Natural killer cell (primary cell): ENCODE data around the gene HDGFL2. TPM values are rescaled to one million over a fixed set of nuclear protein-coding genes. Genes with fewer than 3 reads are reported as not detected.
A peak's percentile ranks its signal among the peaks of the same experiment; 100 is the strongest.

ENCODE experiments used
- ATAC-seq, 3 donors: fragments of 150-1000 bp in 2 of 3; fragments of 200-7000 bp in 1 of 3; cut with Tn5 transposase; 1 replicate in 1 of 3; 2 replicates in 2 of 3; pipeline ENCODE4 v1.10.0; 2021; ENCODE audit warnings: mild to moderate bottlenecking in 2 of 3, moderate library complexity in 2 of 3
- DNase-seq, 2 donors: peaks; one replicate each; pipeline versions ENCODE4 v3.0.0 to v3.0.0-alpha.2; 2013 to 2021; ENCODE audit warnings: mixed read lengths in 1 of 2
- H3K27ac ChIP-seq: one replicate; pipeline ENCODE4 v1.5.1; 2013; ENCODE audit warnings: mild to moderate bottlenecking, low read length
- H3K27me3 ChIP-seq: one replicate; pipeline ENCODE4 v1.6.1; 2013; ENCODE audit warnings: low read length; ENCODE audit not compliant: control insufficient read depth, insufficient read depth
- H3K36me3 ChIP-seq: one replicate; pipeline ENCODE4 v1.6.1; 2013; ENCODE audit warnings: low read length; ENCODE audit not compliant: control insufficient read depth, insufficient read depth
- H3K4me1 ChIP-seq: one replicate; pipeline ENCODE4 v1.6.1; 2013; ENCODE audit warnings: low read length; ENCODE audit not compliant: control insufficient read depth, insufficient read depth
- H3K4me3 ChIP-seq: one replicate; pipeline ENCODE4 v1.5.1; 2013; ENCODE audit warnings: low read length
- H3K9me3 ChIP-seq: one replicate; pipeline ENCODE4 v1.6.1; 2013; ENCODE audit warnings: low read length; ENCODE audit not compliant: control insufficient read depth, insufficient read depth
- H3K27ac Mint-ChIP-seq, 2 donors: one replicate each; pipeline ENCODE4 v1.8.0; 2022; ENCODE audit warnings: mild to moderate bottlenecking in 2 of 2, mixed read lengths in 2 of 2, moderate library complexity in 1 of 2
- H3K27me3 Mint-ChIP-seq, 2 donors: one replicate each; pipeline ENCODE4 v1.8.0; 2022; ENCODE audit warnings: low read depth in 2 of 2, mixed read lengths in 2 of 2
- H3K36me3 Mint-ChIP-seq: one replicate; pipeline ENCODE4 v1.8.0; 2022; ENCODE audit warnings: mixed read lengths
- H3K4me1 Mint-ChIP-seq, 2 donors: one replicate each; pipeline ENCODE4 v1.8.0; 2022; ENCODE audit warnings: mixed read lengths in 2 of 2
- H3K4me3 Mint-ChIP-seq: one replicate; pipeline ENCODE4 v1.8.0; 2022; ENCODE audit warnings: mild to moderate bottlenecking, moderate library complexity, mixed read lengths
- H3K9me3 Mint-ChIP-seq, 2 donors: one replicate each; pipeline ENCODE4 v1.8.0; 2022; ENCODE audit warnings: mixed read lengths in 2 of 2
- WGBS: methylation state at CpG from one replicate; pipeline ENCODE4 v1.1.7; 2013; ENCODE audit warnings: missing lambda C conversion rate; ENCODE audit not compliant: insufficient coverage; 5-methylcytosine and 5-hydroxymethylcytosine counted together
- intact Hi-C: fragments of 100-400 bp; cut with micrococcal nuclease; formaldehyde crosslinking; loops from one replicate; pipeline ENCODE4 v1.14.2; 2022
- total RNA-seq, 4 donors: library from RNA; stranded (reverse); fragments of 120-200 nt in 1 of 4; gene quantifications; one replicate each; pipeline versions ENCODE4 v1.2.3 to v1.2.4, GENCODE V29; 2013 to 2022
- TF ChIP-seq, protein P1 (sequence below): fragments of 200-600 bp; IDR thresholded peaks from one replicate; pipeline ENCODE4 v1.8.0; 2022; ENCODE audit warnings: antibody characterized with exemption

The HDGFL2 gene
- total RNA-seq, 3 donors from 2014 or later (not counting 1 experiment from before 2014, with no cell fraction given): 28.7 to 43.6 (median 29.8) TPM

DNA sequence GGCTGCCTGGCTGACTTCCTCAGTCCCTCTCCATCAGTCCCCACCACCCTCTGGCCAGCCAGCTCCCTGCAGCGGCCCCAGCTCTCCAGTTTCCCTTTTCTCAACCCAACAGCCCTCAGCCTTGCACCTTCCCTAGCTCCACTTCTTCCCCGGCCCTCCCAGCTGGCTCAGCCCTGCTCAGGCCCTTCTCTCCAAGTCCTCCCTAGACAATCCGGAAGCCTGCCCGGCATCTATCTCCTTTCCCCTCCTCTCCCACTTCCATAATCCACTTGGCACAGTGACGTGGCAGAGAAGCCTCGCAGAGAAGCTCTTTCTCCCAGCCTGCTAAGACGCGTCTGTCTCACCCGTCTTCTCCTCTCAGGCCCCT is 15.6 kb upstream of the HDGFL2 start:
- Histone ChIP-seq H3K27ac (peak overlapping the region; percentile 19), H3K27me3 (no peaks in the 10 kb centered on the region), H3K9me3 (no peaks in the 10 kb centered on the region), H3K4me3 (peak overlapping the region; percentile 45), H3K4me1 (peaks cover 24% of the 10 kb centered on the region), H3K36me3 (peaks cover 13% of the 10 kb centered on the region)
- no peak for ATAC-seq
- peaks cover 10 to 28% of the 10 kb centered on the region in 2 donors for H3K4me1 Mint-ChIP-seq
- H3K9me3 Mint-ChIP-seq: no peaks in the 10 kb centered on the region
- no peaks in the 10 kb centered on the region for H3K36me3 Mint-ChIP-seq
- H3K4me3 Mint-ChIP-seq: peak overlapping the region; percentile 94
- no peaks in the 10 kb centered on the region for H3K27me3 Mint-ChIP-seq
- intact Hi-C loops: loop anchor here (5.0 kb wide), 1 partner anchor 209 kb away; the partner anchor contains the start of gene YJU2
- 10% methylated on average over 9 of the region's 9 CpGs for WGBS
- H3K27ac Mint-ChIP-seq: peak overlapping the region; percentile 89 to 97
- peak in 1 of 2 donors; percentile 31 for DNase-seq
- TF ChIP-seq, protein P1, sequence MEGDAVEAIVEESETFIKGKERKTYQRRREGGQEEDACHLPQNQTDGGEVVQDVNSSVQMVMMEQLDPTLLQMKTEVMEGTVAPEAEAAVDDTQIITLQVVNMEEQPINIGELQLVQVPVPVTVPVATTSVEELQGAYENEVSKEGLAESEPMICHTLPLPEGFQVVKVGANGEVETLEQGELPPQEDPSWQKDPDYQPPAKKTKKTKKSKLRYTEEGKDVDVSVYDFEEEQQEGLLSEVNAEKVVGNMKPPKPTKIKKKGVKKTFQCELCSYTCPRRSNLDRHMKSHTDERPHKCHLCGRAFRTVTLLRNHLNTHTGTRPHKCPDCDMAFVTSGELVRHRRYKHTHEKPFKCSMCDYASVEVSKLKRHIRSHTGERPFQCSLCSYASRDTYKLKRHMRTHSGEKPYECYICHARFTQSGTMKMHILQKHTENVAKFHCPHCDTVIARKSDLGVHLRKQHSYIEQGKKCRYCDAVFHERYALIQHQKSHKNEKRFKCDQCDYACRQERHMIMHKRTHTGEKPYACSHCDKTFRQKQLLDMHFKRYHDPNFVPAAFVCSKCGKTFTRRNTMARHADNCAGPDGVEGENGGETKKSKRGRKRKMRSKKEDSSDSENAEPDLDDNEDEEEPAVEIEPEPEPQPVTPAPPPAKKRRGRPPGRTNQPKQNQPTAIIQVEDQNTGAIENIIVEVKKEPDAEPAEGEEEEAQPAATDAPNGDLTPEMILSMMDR: no peak

DNA sequence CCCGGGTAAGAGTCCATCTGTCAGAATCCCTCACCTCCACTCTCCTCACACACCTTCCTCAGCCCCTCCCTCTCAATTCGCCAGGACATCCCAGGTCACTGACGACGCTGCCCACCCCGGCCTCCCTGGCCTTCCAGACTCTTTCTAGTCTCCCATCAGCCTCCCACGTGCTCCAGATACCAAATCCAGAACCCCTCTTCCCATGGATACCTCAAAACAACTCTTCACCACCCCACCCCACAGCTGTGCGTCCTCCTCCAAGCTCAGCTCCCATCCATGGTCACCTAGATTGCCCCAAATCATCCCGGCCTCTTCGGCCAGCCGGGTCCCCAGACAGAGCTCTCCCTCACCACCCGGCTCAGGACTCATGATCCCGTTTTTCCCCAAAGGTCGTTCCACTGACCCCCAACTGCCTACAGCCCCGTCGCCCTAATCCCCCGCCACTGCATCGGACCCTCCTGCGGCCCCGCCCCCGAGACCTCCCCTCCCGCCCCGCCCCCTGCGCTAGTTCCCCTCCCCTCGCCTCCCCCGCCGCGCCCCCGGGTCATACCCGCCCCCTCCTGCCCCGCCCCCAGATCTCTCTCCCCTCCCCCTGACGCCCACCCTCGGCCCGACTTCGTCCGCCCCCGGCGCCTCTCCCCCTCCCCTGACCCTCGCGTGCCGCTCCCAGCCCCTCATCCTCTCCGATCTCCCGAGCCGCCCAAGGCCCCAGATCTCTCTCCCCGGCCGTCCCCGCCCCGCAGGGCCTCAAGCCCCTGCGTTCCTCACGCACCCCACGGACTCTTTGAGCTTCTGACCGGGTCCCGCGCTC is 15.0 kb upstream of the HDGFL2 start:
- ATAC-seq: peak; percentile 27 to 30 (median 29)
- H3K36me3 Mint-ChIP-seq: no peaks in the 10 kb centered on the region
- under 1% methylated on average over 37 of the region's 53 CpGs for WGBS

DNA sequence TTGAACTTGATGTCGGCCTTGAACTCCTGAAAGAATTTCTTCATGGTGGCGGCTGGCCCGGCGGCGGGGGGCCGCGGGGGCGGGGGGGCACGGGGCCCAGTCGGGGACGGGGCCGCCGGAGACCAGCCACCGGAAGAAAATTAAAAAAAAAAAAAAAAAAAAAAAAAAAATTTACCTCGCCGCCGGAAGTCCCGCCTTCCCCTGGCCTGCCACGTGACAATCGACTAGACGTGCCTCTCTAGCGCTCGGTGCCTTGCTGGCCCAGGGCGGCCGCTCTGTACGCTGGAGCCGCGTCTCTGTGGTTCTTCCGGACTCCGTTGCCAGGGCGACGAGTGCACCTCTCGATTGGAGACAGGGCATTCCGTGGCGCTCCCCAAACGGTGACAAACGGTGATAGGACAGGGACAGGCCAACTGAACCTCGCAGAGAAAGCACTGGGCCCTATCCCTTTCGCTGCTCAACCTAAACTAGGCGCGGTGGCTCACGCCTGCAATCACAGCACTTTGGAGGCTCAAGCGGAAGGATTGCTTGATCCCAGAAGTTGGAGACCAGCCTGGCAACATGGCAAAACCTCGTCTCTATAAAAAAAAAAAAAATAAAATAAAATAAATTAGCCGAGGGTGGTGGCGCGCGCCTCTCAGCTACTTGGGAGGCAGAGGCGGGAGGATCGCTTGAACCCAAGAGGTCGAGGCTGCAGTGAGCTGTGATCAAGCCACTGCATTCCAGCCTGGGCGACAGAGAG is 14.3 kb upstream of the HDGFL2 start, which contains the start of gene UBXN6:
TSS of gene UBXN6 (minus strand) at position 141 of the 742 bp plus-strand sequence. CDS start at position 44, 97 bp downstream.
- H3K4me3 ChIP-seq: peak within 1 kb of the TSS; percentile 45
- Mint-ChIP-seq H3K27me3 (no peaks in the 10 kb centered on the region), H3K27ac (peak within 1 kb of the TSS; percentile 89 to 97), H3K4me3 (peak within 1 kb of the TSS; percentile 94), H3K4me1 (peaks cover 10 to 28% of the 10 kb centered on the region in 2 donors), H3K36me3 (no peaks in the 10 kb centered on the region), H3K9me3 (no peaks in the 10 kb centered on the region)
- peak within 1 kb of the TSS; percentile 38 for H3K27ac ChIP-seq
- WGBS: 15% methylated on average over 48 of the region's 52 CpGs
- H3K9me3 ChIP-seq: no peaks in the 10 kb centered on the region
- peaks cover 5% of the 10 kb centered on the region for H3K36me3 ChIP-seq
- TF ChIP-seq, protein P1: no peak
- H3K27me3 ChIP-seq: no peaks in the 10 kb centered on the region
- intact Hi-C loops: loop anchor here (1.0 to 5.0 kb wide), 3 partner anchors 13 to 211 kb away; partner anchors contain the start of genes CHAF1A and YJU2
- H3K4me1 ChIP-seq: peaks cover 24% of the 10 kb centered on the region
- peak; percentile 95 to 99 for DNase-seq
- peak; percentile 96 to 99 (median 98) for ATAC-seq

More for the DNA sequence above, 15.0 kb upstream of the HDGFL2 start:
- peak overlapping the region; percentile 38 for H3K27ac ChIP-seq
- H3K27me3 ChIP-seq: no peaks in the 10 kb centered on the region
- TF ChIP-seq, protein P1: no peak
- H3K4me1 ChIP-seq: peaks cover 24% of the 10 kb centered on the region
- peak overlapping the region; percentile 45 for H3K4me3 ChIP-seq
- H3K4me3 Mint-ChIP-seq: peak overlapping the region; percentile 94
- DNase-seq: peak in 1 of 2 donors; percentile 69
- H3K27me3 Mint-ChIP-seq: no peaks in the 10 kb centered on the region
- H3K9me3 ChIP-seq: no peaks in the 10 kb centered on the region
- peaks cover 10 to 28% of the 10 kb centered on the region in 2 donors for H3K4me1 Mint-ChIP-seq
- H3K36me3 ChIP-seq: peaks cover 13% of the 10 kb centered on the region
- no peaks in the 10 kb centered on the region for H3K9me3 Mint-ChIP-seq
- peak overlapping the region; percentile 89 to 97 for H3K27ac Mint-ChIP-seq
- intact Hi-C loops: loop anchor here (1.0 to 5.0 kb wide), 3 partner anchors 14 to 210 kb away; partner anchors contain the start of genes CHAF1A and YJU2
